Non-pigmented ciliary epithelial cell (primary cell): ENCODE data around the gene MRPS23.
"Not testable (repeated sequence)": the region's sequence is repeated elsewhere in the genome, so short reads cannot be mapped to it uniquely, and the experiment has no call there.

ENCODE experiments used
- DNase-seq: peaks from one replicate; pipeline ENCODE4 v3.0.0-alpha.2; 2010; ENCODE audit warnings: low read depth

Gene MRPS23

GRCh38 chr17:57862694-57863667 lies 13.1 kb upstream of the MRPS23 start:
- DNase-seq: no peak

- no peak for DNase-seq
These were observed 12.2 kb upstream of the MRPS23 start for GRCh38 chr17:57861790-57862693.

GRCh38 chr17:57861000-57861789 lies 11.4 kb upstream of the MRPS23 start:
- no peak for DNase-seq

- no peak for DNase-seq
These were observed 10.7 kb upstream of the MRPS23 start for GRCh38 chr17:57860414-57860999.

GRCh38 chr17:57859601-57860413 lies 10.0 kb upstream of the MRPS23 start:
- no peak for DNase-seq

- no peak for DNase-seq
These were observed 9.0 kb upstream of the MRPS23 start for GRCh38 chr17:57858838-57859237.

GRCh38 chr17:57856792-57857620 lies 7.2 kb upstream of the MRPS23 start:
- DNase-seq: no peak

GRCh38 chr17:57855391-57856035 lies 5.7 kb upstream of the MRPS23 start:
- DNase-seq: no peak

GRCh38 chr17:57853695-57854094 lies 3.9 kb upstream of the MRPS23 start:
- DNase-seq: no peak

- no peak for DNase-seq
These were observed 3.1 kb upstream of the MRPS23 start for GRCh38 chr17:57852955-57853328.

GRCh38 chr17:57852092-57852954 lies 2.5 kb upstream of the MRPS23 start:
- no peak for DNase-seq

- DNase-seq: no peak
These were observed 526 bp downstream of the MRPS23 start for GRCh38 chr17:57849163-57849873.

GRCh38 chr17:57846056-57846945 lies 3.5 kb downstream of the MRPS23 start:
- DNase-seq: not testable (repeated sequence)

GRCh38 chr17:57842280-57842679 lies 7.6 kb downstream of the MRPS23 start:
- no peak for DNase-seq

- no peak for DNase-seq
These were observed 10.3 kb downstream of the MRPS23 start for GRCh38 chr17:57839571-57839923.

- no peak for DNase-seq
These were observed 10.8 kb downstream of the MRPS23 start for GRCh38 chr17:57838857-57839570.
